Motor neuron (in vitro differentiated cells): Measurements from ENCODE around the gene CMTR2. TPM values are rescaled to one million over a fixed set of nuclear protein-coding genes. Genes with fewer than 3 reads are reported as not detected.
A peak's percentile ranks its signal among the peaks of the same experiment; 100 is the strongest.

Source experiments
- ATAC-seq, 8 experiments: fragments of 200-7000 bp; cut with Tn5 transposase; replicated peaks in 6 of 8; 2 replicates each; pipeline ENCODE4 v1.8.0; 2021; ENCODE audit warnings: mild to moderate bottlenecking in 8 of 8, moderate library complexity in 8 of 8
- H3K27ac ChIP-seq, 2 donors: fragments of 250-450 bp; sonication (Bioruptor Pico); 2 replicates each; pipeline ENCODE4 v1.9.0; 2021; ENCODE audit warnings: antibody characterized with exemption in 2 of 2, mild to moderate bottlenecking in 2 of 2, moderate library complexity in 1 of 2
- H3K4me1 ChIP-seq, 2 donors: fragments of 250-450 bp; sonication (Bioruptor Pico); replicated peaks in 1 of 2; 2 replicates each; pipeline ENCODE4 v1.6.1; 2021; ENCODE audit warnings: antibody characterized with exemption in 2 of 2, mild to moderate bottlenecking in 2 of 2, moderate library complexity in 1 of 2
- H3K4me3 ChIP-seq, 5 donors: fragments of 250-450 bp; sonication (Bioruptor Pico); 2 replicates each; pipeline ENCODE4 v1.9.0; 2021; ENCODE audit warnings: antibody characterized with exemption in 5 of 5, mild to moderate bottlenecking in 5 of 5, moderate library complexity in 4 of 5
- WGBS, 10 experiments: fragments of 450-650 bp; shearing (Covaris generic); methylation state at CpG; one replicate each; pipeline ENCODE4 v1.0.0; 2022; 5-methylcytosine and 5-hydroxymethylcytosine counted together
- in situ Hi-C, 9 experiments: fragments of 400-800 bp; cut with MboI; loops; one replicate each; pipeline ENCODE4 v1.15.0; 2021; ENCODE audit warnings: low sequenced_read_pairs in 9 of 9, low pct_unique_long_range_greater_than_20kb in 2 of 9; ENCODE audit not compliant: unreplicated experiment in 9 of 9
- total RNA-seq, 8 experiments: library from RNA; unstranded; fragments of 300-600 nt; gene quantifications; 2 replicates each; pipeline versions ENCODE4 v1.2.3 to v1.2.4, GENCODE V29; 2022

CMTR2 gene
- total RNA-seq, 8 experiments from 2014 or later = 15.0 to 30.1 (median 17.3) TPM

DNA sequence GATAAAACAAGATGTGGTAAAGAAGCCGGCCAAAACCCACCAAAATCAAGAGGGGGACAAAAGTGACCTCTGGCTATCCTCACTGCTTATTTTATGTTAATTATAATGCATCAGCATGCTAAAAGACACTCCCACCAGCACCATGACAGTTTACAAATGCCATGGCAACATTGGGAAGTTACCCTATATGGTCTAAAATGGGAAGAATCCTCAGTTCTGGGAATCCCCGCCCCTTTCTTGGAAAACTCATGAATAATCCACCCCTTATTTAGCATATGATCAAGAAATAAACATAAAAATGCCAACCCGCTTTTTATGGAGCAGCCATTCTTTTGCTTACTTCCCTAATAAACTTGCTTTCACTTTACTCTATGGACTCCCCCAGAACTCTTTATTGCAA is 25.6 kb downstream of the CMTR2 start:
- Histone ChIP-seq H3K27ac (no peak overlapping the region), H3K4me3 (no peak overlapping the region), H3K4me1 (peaks cover 0 to 19% of the 10 kb centered on the region in 2 donors)
- peak in 4 of 8 experiments; percentile 33 to 81 (median 74) for ATAC-seq
- WGBS, 10 experiments = 40 to 100% (median 70%) methylated on average over 1 to 3 of the region's 3 CpGs; no CpG with 5 or more reads in 3 of the 10 experiments
- in situ Hi-C loops = no loop called here

DNA sequence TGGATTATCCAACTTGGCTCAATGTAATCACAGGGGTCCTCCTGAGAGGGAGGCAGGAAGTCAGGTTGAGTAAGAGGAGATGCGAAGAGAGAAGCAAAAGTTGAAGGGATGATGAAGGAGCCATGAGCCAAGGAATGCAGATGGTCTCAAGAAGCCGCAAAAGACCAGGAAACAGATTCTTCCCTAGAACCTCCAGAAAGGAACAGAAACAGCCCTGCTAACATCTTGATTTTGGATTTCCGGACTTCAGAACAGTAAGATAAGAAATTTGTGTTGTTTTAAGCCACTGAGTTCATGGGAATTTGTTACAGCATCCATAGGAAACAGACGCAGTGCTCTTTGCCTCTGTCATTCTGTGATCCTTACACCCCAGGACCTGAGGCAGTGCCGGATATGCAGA is 26.8 kb downstream of the CMTR2 start:
- ATAC-seq = no peak
- WGBS, 10 experiments = 17 to 100% (median 89%) methylated on average over 1 to 5 of the region's 5 CpGs
- in situ Hi-C loops = no loop called here
- Histone ChIP-seq H3K4me1 (peaks cover 0 to 19% of the 10 kb centered on the region in 2 donors), H3K27ac (no peak overlapping the region), H3K4me3 (no peak overlapping the region)

DNA sequence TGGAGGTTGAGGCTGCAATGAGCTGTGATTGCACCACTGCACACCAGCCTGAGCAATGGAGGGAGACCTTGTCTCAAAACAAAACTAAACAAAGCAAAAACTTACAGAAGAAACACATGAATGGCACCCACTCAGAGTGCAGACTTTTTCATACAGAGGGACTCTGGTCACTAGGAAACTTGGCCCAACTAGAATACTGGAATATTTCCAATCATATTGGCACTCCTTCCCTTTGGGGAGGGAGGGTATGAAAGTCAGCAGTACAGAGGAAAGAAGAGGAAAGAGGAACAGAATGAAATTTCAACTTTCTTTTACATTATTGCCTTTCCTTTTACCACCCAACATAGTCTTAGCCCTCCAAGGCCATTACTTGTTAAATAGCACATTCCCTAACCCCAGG is 28.2 kb downstream of the CMTR2 start:
- ATAC-seq = no peak

DNA sequence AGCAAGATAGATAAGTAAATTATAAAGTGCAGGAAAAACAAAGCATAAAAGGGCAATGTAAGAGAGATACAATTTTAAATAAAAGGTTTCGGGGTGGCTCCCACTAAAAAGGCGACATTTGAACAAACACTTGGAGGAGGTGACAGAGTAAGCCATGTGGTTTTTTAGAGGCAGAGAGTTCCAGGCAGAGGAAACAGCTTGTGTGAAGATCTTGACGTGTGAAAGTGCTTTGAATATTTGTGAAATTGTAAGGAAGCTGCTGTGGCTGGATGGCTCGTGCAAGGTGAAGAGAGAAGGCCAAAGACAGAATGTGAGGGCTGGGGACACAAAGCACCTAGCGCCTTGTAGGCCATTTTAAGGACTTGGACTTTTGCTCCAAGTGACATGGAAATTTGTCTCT is 30.1 kb downstream of the CMTR2 start:
- in situ Hi-C loops = no loop called here
- no peak overlapping the region for H3K4me3 ChIP-seq

More for the DNA sequence above, 28.2 kb downstream of the CMTR2 start:
- no peak overlapping the region for H3K27ac ChIP-seq
- in situ Hi-C loops = no loop called here
- H3K4me3 ChIP-seq = no peak overlapping the region
- peaks cover 2 to 20% of the 10 kb centered on the region in 2 donors for H3K4me1 ChIP-seq

DNA sequence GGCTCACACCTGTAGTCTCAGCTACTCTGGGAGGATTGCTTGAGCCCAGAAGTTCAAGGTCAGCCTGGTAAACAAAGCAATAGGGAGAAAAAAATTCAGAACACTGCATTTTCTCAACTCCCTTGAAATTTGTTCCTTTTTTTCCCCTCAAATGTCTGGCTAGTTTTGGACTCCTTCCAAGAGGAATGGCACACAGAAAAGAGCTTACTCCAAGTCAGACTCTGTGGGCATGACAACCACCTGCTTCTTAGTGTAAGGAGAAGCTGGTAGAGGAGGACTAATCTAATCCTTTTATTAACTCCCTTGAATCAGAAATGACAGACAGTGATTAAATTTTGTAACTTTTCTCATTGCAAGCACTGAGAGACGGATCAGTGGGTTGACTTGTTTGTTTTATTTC is 30.8 kb downstream of the CMTR2 start:
- ATAC-seq = peak in 1 of 8 experiments; percentile 56
- no peak overlapping the region for H3K27ac ChIP-seq
- peaks cover 15 to 28% of the 10 kb centered on the region in 2 donors for H3K4me1 ChIP-seq
- in situ Hi-C loops = no loop called here
- no peak overlapping the region for H3K4me3 ChIP-seq
- 14 to 88% (median 64%) methylated on average over 1 of the region's 1 CpG; no CpG with 5 or more reads in 2 of the 10 experiments for WGBS, 10 experiments

More for the DNA sequence above, 30.1 kb downstream of the CMTR2 start:
- 36 to 100% (median 81%) methylated on average over 1 to 5 of the region's 5 CpGs for WGBS, 10 experiments
- Histone ChIP-seq H3K27ac (no peak overlapping the region), H3K4me1 (peaks cover 15 to 29% of the 10 kb centered on the region in 2 donors)
- no peak for ATAC-seq

DNA sequence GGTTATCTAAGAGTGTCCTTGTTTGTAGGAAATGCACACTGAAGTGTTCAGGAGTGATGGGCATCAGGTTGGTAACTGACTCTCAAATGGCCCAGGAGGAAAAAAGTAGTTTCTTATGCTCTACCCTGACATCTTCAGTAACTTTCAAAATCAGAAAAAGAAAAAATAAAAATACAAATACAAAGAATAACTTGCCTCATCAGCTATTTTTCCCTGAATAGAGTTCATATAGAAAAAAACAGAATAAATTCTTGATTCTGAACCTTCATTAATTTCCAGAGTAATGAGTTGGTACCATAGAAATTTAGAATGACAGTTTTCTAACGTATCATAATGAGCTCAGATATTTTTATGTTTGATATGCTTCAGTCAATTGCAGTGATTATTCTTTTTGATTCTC is 31.4 kb downstream of the CMTR2 start:
- H3K27ac ChIP-seq = no peak overlapping the region
- ATAC-seq = no peak
- 10 to 100% (median 89%) methylated on average over 1 of the region's 1 CpG; no CpG with 5 or more reads in 1 of the 10 experiments for WGBS, 10 experiments
- in situ Hi-C loops = no loop called here
- peaks cover 15 to 22% of the 10 kb centered on the region in 2 donors for H3K4me1 ChIP-seq
- no peak overlapping the region for H3K4me3 ChIP-seq

DNA sequence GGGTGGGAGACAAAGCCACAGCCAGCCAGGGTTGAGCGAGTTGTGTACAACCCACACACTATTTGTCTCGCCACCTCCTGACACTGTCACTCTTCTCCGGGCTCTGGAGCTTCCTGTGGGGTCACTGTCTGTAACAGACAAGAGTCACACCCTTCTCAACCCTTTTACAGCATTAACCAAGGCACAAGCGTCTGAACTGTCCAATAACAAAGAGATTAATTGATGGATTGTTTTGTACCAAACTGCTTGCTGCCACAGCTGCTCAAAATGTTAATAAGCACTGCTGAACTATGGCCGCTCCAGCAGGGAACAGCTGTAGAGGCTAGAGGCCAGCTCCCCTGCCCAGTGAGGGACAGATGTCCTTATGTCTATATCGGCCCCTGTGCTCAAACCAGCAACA is 33.5 kb downstream of the CMTR2 start:
- no peak overlapping the region for H3K4me3 ChIP-seq
- in situ Hi-C loops = no loop called here
- peaks cover 20 to 21% of the 10 kb centered on the region in 2 donors for H3K4me1 ChIP-seq
- peak overlapping the region; percentile 36 to 63 for H3K27ac ChIP-seq
- peak in 7 of 8 experiments; percentile 40 to 98 (median 90) for ATAC-seq
- 0 to 20% (median 0%) methylated on average over 1 to 4 of the region's 6 CpGs; no CpG with 5 or more reads in 1 of the 10 experiments for WGBS, 10 experiments

DNA sequence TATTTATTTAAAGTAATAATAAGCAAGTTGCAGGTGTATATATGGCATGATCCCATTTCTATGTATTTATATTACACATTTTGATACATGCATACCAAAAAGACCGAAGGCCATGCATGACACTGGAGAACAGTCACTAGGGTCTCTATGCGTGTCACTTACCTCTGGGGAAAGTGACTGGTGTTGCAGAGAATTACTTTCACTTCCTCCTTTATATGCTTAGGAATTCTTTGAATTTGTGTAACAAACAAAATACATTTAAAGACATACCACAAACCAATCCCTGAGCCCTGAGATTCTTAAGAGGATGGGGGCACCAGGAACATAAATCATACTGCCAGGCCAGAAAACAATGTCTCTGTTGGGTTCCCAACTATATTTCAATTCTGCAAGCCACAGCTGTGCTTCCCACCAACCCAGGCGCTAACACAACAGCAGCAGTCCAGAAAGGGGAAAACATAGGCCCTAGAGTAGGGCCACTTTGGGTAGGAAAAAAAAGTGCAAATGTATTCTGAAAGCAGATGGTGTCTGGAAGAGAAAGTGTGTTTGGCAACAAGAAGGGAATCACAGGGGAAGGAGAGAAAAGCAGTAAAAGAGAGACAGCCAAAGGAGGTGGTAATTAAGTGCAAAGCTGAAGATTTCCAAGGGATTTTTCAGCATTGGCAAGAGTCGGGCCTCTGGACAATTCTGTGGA is 34.2 kb downstream of the CMTR2 start:
- in situ Hi-C loops = no loop called here
- H3K4me3 ChIP-seq = no peak overlapping the region
- WGBS, 10 experiments = 8 to 39% (median 19%) methylated on average over 2 to 4 of the region's 4 CpGs; no CpG with 5 or more reads in 2 of the 10 experiments
- peak overlapping the region; percentile 36 to 63 for H3K27ac ChIP-seq
- peaks cover 21 to 25% of the 10 kb centered on the region in 2 donors for H3K4me1 ChIP-seq
- ATAC-seq = peak in 5 of 8 experiments; percentile 7 to 54 (median 31)

DNA sequence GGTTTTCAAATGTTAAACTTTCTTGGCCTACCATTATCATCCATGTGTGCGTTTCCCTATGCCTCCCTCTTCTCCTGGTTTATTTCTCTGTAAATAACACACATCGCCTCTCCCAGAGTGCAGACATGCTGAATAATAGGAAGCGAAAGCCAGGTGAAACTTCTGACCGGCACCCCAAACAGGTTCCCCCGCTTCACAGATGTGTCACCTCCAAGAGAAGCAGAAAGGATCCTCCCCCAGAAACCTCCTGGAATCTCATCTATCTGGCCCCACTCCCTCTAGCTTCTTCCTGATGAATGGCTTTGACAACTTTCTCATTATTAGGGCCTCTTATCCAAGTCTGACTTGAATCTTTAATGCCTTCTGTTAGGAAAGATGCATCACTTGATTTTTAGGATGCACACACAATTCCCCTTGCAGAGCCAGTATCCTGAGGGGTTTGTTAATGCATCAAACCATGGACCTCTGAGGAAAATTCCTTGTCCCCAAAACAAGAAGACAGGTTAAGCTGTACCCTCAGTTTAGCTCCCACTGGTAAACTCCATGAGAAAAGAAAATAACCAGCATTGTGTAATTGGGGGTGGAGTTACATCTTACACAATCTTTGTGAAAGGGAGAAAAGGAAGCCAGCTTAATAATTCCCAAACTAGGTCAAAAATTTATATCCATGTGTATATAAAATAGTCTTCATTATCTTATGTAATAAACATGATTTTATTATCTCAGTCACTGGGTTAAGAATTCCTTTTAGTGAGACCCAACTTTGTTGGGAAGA is 38.6 kb downstream of the CMTR2 start:
- in situ Hi-C loops = no loop called here
- H3K27ac ChIP-seq = no peak overlapping the region
- 35 to 100% (median 81%) methylated on average over 1 to 5 of the region's 5 CpGs; no CpG with 5 or more reads in 1 of the 10 experiments for WGBS, 10 experiments
- ATAC-seq = no peak
- H3K4me1 ChIP-seq = peaks cover 16 to 21% of the 10 kb centered on the region in 2 donors
- H3K4me3 ChIP-seq = no peak overlapping the region

DNA sequence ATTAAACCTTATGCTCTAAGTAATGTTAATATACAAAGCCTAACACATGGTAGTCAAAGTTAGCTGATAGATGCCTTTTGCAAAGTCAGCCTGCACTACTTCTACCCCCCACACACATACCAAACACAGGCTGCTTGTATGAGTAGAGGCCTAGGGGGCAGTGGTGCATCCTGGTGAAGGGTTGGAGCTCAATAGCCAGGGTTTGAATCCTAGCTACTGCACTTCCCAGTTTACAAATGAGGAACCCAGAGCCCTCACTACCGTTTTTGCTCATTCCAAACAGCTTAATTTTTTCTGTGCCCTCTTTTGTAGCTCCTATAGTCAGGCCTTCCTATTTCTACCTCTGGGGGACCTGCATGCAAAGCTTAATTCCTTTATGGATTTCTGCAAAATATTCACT is 39.8 kb downstream of the CMTR2 start:
- 0 to 60% (median 33%) methylated on average over 1 of the region's 1 CpG; no CpG with 5 or more reads in 5 of the 10 experiments for WGBS, 10 experiments
- no peak for ATAC-seq
- Histone ChIP-seq H3K27ac (no peak overlapping the region), H3K4me3 (no peak overlapping the region), H3K4me1 (peaks cover 15 to 22% of the 10 kb centered on the region in 2 donors)
- in situ Hi-C loops = no loop called here

DNA sequence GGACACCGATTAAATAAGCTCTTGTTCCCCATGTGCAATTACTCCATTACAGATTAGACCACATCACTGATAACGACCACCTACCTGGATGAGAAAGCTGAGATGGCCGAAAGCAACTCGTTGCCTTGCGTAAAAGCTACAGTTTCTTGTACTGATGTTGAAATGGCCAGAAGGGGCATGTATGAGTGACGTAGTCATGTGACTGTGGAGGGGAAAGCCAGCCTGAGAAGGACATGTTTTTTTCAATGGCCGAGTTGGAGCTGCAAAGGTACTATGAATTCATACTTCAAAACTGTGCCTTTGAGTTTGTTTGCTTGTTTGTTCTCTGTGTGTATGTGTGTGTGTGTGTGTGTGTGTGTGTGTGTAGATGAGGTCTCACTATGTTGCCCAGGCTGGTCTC is 41.7 kb downstream of the CMTR2 start:
- 14 to 100% (median 73%) methylated on average over 1 to 7 of the region's 7 CpGs; no CpG with 5 or more reads in 2 of the 10 experiments for WGBS, 10 experiments
- H3K4me3 ChIP-seq = no peak overlapping the region
- ATAC-seq = no peak
- no peak overlapping the region for H3K27ac ChIP-seq
- peaks cover 11 to 25% of the 10 kb centered on the region in 2 donors for H3K4me1 ChIP-seq
- in situ Hi-C loops = no loop called here

DNA sequence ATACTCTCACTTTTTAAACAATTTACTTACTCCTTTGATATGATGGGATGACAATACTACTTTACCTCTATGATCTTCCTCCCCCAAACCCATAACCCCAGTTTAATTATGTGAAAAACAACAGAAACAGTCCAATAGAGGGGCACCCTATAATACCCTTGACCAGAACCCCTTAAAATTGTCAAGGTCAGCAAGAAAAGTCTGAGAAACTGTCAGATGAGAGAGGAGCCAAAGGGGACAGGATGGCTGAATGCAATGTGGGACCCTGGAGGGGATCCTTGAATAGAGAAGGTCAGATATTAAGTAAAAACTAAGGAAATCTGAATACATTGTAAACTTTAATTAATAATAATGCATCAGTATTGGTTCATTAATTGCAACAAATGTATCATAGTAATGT is 42.9 kb downstream of the CMTR2 start:
- no peak for ATAC-seq
- peaks cover 11 to 25% of the 10 kb centered on the region in 2 donors for H3K4me1 ChIP-seq
- H3K27ac ChIP-seq = no peak overlapping the region
- H3K4me3 ChIP-seq = no peak overlapping the region
- in situ Hi-C loops = no loop called here

DNA sequence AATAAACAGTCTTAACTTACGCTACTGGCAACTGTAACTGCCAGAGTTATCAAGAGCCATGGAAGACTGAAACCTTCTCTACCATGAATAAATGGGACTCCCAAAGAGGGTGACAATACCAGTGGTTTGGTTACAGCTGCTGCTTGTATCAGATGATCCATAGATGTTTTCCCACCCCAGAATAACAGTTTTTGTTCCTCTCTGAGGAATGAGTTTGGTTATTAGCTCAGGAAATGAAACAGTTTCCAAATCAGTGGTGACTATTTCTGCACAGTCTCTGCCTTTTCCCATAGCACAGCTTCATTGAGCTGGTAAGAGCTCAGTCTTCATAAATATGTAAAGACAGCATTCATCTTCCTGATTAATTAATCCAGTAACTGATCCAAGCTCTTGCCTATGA is 44.7 kb downstream of the CMTR2 start:
- ATAC-seq = no peak
- in situ Hi-C loops = no loop called here
- H3K4me3 ChIP-seq = no peak overlapping the region
- WGBS, 10 experiments = 80 to 100% (median 94%) methylated on average over 1 of the region's 1 CpG; no CpG with 5 or more reads in 4 of the 10 experiments
- peaks cover 11 to 23% of the 10 kb centered on the region in 2 donors for H3K4me1 ChIP-seq
- H3K27ac ChIP-seq = no peak overlapping the region
